Measurements from ENCODE around the gene ZNF681.
"Not testable (repeated sequence)": the region's sequence is repeated elsewhere in the genome, so short reads cannot be mapped to it uniquely, and the experiment has no call there.

ZNF681 gene

GRCh38 chr19:23758187-23759074 is at the start of gene ZNF681:
ZNF681 (minus strand) TSS chr19:23758891; CDS start chr19:23758749, 142 bp downstream.
- peak; percentile 90 for DNase-seq (ENCODE audit: low spot score)

GRCh38 chr19:23804676-23805075 is 46.0 kb upstream of the ZNF681 start:
- DNase-seq (ENCODE audit: low spot score), result no peak

GRCh38 chr19:23802290-23802689 is 43.6 kb upstream of the ZNF681 start:
- no peak for DNase-seq (ENCODE audit: low spot score)

DNA sequence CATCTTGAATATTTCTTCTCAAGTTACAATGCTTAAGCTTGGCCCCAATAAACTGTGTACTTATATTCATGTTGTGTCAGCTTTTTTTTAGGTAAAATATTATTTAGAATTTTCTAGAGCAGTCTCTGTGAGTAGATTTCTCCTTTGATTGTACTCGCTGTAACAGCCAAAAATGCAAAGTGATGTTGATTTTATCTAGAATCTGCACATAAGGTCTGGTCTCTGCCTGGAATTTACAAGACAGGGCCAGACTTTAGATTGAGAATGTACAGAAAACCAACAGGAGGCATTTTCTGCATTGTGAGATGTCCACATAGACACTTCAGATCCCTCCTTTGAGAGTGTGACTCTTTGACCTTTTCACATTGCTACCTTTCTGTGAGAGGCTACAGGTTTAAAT is 43.1 kb upstream of the ZNF681 start:
- no peak for DNase-seq (ENCODE audit: low spot score)

GRCh38 chr19:23800868-23801267 is 42.2 kb upstream of the ZNF681 start:
- no peak for DNase-seq (ENCODE audit: low spot score)

DNA sequence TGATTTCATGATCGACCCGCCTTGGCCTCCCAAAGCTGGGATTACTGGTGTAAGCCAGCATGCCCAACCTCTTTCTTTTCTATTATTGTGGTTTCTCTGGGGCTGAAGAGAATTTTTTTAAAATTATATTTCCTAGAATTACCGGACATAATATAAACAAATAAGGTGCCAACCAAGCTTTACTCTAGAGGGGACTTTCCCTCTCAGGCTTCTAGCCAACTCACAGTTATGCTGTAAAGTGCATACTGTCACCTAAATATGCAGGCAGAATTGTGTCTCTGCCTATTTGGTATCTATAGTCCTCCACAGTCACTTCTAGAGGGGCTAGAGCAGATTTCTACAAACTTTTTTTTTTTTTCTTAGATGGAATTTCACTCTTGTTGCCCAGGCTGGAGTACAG is 41.6 kb upstream of the ZNF681 start:
- DNase-seq (ENCODE audit: low spot score), result peak; percentile 17

DNA sequence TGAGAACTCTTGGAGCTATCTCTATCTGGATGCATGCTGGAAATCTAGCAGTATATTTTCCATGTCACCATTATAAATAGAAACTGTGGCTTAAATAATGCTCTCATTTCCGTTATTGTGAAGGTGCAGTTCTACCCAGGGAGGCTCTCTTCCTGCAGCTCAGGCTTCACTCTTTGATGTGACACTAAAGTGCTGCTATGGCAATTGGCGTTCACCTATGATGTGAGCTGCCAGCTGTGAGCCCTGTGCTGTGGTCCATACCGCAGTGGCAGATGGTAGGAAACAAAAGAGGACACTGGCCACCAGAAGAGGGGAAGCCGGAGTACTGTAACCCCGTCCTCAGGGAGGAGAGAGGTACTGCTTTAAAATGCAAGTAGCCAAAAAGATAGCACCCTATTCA is 40.6 kb upstream of the ZNF681 start:
- peak; percentile 64 for DNase-seq (ENCODE audit: low spot score)

DNA sequence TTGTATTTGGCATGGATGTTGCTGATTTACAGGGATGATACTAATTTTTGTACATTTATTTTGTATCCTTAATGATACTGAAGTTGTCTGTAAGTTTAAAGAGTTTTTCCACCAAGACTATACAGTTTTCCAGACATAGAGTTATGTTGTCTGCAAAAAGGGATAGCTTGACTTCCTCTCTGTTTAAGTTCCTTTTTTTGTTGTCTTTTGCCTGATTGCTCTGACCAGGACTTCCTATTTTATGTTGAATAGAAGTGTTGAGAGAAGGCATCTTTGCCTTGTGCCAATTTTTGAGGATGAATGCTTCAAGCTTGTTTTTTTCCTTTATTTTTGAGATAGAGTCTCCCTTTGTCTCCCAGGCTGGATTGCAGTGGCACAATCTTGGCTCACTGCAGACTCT is 36.8 kb upstream of the ZNF681 start:
- DNase-seq (ENCODE audit: low spot score), result no peak

DNA sequence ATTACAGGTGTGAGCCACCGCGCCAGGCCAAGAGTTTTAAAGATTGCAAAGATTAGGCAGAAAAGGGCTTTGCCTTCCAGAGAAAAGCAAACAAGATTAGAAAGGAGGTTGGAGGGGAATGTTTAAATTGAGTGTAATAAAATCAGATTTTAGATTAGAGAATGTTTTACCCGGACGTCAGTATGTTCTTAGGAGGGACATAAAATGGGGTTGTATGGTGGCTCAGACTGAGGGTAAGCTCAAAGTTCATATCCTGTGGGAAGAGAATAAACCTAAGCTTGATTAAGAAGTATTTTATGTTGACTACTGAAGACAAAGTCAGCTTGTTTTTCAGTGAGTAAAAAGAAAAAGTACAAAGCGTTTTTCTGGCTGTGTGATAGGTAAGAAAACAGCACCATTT is 34.1 kb upstream of the ZNF681 start:
- DNase-seq (ENCODE audit: low spot score), result no peak

DNA sequence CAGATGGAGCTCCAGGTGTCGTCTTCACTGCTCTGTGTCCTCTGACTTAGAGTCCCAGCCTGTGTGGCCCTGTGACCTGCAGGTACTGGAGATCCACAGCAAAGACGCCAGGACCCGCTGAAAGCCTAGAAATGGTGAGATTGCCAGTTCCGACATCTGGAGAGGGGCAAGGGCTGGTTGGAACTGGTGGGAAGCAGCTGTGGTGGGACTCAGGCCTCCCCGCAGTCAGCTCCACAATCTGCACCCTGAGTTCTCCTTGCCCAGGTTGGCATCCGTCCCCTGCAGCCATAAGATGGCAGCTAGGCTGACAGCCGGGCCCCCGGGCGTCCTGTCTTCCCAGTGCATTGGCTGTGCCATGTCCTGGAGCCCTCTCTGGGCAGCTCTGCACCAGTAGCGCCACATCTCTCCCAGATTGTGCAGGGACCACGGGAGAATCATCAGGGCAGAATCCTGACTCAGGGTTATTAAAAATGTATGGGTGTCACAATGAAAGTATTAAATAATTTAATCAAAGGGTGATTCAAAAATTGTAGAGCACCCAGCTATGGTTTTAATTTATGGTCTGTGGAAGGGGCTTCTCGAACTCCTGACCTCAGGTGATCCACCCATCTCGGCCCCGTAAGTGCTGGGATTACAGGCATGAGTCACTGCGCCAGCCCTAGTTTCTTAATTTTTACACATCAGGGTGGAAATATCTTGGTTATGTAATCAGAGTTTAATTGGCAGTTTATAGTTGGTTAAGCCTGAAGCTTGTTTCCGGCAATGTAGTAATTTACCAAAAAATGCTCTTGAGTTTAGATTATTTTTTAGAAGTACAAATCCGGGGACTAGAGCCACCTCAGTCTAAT is 32.2 kb upstream of the ZNF681 start:
- no peak for DNase-seq (ENCODE audit: low spot score)

DNA sequence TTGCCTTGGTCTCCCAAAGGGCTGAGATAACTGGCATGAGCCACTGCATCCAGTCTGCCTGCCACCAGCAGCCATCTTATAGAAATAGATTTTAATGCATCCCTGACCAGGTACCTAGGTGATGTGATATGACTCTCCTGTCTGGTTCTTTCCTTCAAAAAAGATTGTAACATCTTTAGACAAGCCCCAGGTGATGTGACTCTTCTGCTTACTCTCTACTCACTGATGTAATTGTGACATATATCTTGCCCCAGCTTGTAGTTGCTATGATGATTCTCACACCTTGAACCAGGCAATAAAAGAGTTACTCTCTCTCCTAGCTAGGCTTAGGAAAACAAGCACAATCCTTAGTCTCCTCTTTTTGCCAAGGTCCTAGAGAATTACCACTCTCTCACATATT is 30.6 kb upstream of the ZNF681 start:
- DNase-seq (ENCODE audit: low spot score), result no peak

DNA sequence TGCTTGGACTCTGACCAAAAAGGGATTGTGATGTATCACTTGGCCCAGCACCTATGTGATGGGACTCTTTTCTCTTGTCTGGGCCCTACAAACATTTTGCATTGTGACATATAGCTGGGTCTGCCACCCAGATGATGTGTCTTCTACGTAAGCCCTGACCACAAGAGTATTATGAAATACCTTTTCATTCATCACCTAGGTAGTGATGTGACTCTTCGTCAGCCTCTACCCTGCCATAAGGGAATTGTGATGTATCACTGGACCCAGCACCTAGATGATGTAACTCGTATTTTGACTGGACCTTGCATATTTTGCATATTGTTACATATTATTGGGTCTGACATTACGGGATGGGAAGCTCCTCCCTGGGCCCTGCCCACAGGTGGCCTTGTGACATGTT is 29.7 kb upstream of the ZNF681 start:
- no peak for DNase-seq (ENCODE audit: low spot score)

DNA sequence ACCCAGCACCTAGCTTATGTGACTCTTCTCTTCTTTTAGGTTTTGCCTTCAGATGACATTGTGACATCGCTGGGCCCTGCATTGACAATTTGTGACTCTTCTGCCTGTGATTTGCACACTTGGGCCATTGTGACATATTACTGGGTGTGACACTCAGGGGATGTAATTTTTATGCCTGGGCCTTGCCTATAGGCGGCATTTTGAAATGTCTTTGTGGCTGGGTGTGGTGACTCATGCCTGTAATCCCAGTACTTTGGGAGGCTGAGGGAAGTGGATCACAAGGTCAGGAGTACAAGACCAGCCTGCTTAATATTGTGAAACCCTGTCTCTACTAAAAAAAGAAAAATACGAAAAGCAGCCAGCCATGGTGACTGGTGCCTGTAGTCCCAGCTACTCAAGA is 28.4 kb upstream of the ZNF681 start:
- no peak for DNase-seq (ENCODE audit: low spot score)

DNA sequence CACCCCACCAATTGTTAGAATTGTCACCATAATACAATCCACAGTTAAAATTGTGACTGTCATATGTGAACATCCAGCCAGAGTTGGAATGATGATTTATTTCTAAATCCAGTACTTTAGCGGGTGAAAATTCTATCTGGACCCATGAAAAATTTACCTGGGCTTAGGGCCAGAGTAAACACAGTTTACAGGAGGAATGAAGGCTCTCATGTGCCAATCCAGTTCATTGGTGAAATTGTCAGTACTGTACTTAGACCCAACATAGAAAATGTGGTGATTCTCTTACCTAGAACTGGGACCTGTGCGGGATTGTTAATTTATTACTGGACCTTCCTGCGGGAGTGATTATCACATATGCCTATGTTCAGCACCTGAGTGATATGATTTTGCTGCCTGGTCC is 27.3 kb upstream of the ZNF681 start:
- DNase-seq (ENCODE audit: low spot score), result no peak

- no peak for DNase-seq (ENCODE audit: low spot score)
Observed at GRCh38 chr19:23784274-23784673, 25.6 kb upstream of the ZNF681 start.

DNA sequence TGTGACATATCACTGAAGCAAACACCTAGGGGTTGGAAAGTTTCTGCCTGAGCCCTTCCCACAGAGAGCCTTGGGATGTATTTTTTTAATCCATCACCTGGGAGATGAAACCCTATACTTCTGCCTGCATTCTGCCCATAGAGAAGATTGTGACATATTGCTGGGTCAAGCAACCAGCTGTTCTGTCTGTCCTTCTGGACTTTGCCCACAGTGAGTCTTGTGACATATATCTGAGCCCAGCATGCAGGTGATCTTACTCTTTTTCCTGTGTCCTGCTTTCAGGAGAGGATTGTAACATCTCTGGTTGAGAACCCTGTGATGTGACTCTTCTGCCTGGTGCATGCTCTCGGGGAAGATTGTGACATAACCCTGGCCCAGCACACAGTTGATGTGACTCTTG is 24.9 kb upstream of the ZNF681 start:
- no peak for DNase-seq (ENCODE audit: low spot score)

DNA sequence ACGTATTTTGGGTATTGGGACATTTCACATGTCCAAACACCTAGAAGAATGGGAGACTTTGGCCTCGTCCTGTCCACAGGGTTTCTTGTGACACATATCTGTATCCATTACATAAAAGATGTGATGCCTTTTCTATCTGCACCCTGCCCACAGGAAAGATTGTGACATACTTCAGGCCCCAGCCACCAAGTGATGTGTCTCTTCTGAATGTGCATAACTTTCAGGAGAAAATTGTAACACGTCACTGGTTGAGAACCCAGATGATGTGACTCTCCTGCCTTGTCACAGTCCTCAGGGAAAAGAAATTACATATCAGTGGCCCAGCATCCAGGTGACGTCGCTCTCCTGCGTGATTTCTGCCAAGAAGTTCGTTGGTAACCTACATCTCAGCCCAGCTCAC is 21.0 kb upstream of the ZNF681 start:
- no peak for DNase-seq (ENCODE audit: low spot score)

DNA sequence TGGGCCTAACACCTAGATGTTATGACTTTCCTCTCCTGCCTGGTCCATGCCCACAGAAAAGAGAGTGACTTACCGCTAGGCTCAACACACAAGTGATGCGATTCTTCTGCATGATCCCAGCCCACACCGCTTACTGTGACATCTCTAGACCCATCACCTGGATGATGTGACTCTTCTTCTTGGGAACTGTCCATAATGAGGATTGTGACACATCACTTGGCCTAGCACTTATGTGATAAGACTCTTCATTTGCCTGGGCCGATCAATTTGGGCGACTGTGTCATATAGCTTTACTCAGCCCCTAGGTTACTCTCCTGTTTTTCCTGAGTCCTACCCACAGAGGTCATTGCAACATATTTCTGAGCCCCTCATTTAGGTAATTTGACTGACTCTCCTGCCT is 19.9 kb upstream of the ZNF681 start:
- no peak for DNase-seq (ENCODE audit: low spot score)

DNA sequence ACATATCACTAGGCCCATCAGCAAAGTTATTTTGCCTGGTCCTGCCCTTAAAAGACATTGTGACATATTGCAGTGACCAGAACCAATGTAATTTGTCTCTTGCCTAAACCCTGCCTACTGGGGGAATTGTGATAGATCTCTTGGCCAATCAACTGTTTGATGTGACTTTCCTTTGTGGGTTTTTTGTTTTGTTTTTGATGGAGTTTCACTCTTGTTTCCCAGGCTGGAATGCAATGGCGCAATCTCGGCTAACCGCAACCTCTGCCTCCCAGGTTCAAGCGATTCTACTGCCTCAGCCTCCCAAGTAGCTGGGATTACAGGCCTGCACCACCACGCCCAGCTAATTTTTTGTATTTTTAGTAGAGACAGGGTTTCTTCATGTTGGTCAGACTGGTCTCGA is 19.3 kb upstream of the ZNF681 start:
- DNase-seq (ENCODE audit: low spot score), result not testable (repeated sequence)

- DNase-seq (ENCODE audit: low spot score), result no peak
Observed at GRCh38 chr19:23777216-23777615, 18.5 kb upstream of the ZNF681 start.

DNA sequence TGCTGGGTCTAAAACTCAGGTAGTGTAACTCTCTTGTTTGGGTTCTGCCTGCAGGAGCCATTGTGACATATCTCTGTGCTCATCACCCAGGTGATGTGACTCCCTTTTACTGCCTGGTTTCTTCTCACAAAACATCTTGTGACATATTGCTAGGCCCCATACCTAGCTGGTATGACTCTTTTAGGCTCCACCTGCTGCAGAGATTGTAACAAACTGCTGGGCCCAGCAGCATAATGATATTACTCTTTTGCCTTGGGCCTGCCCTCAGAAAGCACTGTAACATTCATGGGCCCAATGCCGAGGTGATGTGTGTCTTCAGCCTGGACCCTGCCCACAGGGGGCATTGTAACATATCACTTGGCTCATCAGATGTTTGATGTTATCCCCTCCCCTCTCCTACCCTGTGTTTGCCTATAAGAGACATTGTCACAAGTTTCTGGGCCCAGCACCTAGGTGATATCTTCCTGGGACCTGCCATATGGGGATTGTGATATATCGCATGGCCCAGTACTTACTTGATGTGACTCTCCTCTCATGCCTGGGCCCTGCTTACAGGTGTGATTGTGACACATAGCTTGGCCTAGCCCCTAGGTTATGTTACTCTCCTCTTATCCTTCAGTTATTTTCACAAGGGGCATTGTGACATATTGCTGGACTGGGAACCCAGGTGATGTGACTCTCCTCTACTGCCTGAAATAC is 18.0 kb upstream of the ZNF681 start:
- no peak for DNase-seq (ENCODE audit: low spot score)

DNA sequence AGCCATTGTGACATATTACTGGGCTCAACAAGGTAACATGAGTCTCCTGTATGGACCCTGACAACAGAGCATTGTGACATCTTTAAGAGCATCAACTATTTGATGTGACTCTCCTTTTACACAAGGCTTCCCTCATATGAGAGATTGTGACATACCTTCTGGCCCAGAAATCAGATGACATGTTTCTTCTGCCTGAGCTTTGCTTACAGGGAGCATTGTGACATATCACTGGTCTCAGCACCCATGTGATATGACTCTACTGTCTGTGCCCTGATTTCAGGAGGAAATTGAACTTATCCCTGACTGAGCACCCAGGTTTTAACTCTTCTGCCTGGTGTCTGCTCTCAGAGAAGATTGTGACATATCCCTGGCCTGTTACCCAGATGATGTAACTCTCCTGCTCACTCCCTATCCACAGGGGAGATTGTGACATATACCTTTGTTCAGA is 15.9 kb upstream of the ZNF681 start:
- DNase-seq (ENCODE audit: low spot score), result no peak

DNA sequence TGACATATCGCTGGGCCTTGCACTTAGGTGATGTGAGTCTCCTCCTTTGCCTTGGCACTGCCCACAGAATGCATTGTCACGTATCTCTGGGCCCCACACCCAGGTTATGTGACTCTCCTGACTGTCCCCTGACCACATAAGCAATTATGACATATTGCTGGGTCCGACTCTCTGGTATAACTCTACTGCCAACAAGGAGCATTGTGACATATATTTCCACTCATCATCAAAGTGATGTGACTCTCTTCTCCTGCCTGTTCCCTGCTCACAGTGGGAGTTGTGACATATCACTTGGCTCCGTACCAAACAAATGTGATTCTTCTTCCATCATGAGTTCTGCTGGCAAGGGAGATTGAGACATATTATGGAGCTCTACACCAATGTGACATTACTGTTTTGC is 15.4 kb upstream of the ZNF681 start:
- DNase-seq (ENCODE audit: low spot score), result no peak
